CD4-positive, alpha-beta memory T cell (primary cell): ENCODE measurements around the gene NEGR1. TPM values are rescaled to one million over a fixed set of nuclear protein-coding genes. Genes with fewer than 3 reads are reported as not detected.

Source experiments
- CTCF ChIA-PET: fragments of 350-600 bp; sonication (Branson Sonifier 250); formaldehyde crosslinking; loops from one replicate; lab custom pipeline; 2021; ENCODE audit warnings: inconsistent platforms; ENCODE audit not compliant: partially characterized antibody; lab: Charles Lee
- POLR2A ChIA-PET: fragments of 350-600 bp; sonication (Branson Sonifier 250); formaldehyde crosslinking; loops from one replicate; lab custom pipeline; 2021; ENCODE audit not compliant: partially characterized antibody; lab: Charles Lee
- DNase-seq, 5 donors: peaks; one replicate each; pipeline versions ENCODE4 v3.0.0 to v3.0.0-alpha.2; 2020 to 2022; ENCODE audit warnings: mixed read lengths in 1 of 5
- H3K27ac ChIP-seq: one replicate; pipeline ENCODE4 v1.7.0; 2013; ENCODE audit warnings: low read depth, low read length
- H3K27me3 ChIP-seq: 2 replicates; pipeline ENCODE4 v1.7.0; 2013; ENCODE audit warnings: mild to moderate bottlenecking, low read length, moderate library complexity; ENCODE audit not compliant: insufficient read depth
- H3K36me3 ChIP-seq: 2 replicates; pipeline ENCODE4 v1.7.0; 2013; ENCODE audit warnings: mild to moderate bottlenecking, low read length, moderate library complexity; ENCODE audit not compliant: insufficient read depth
- H3K4me1 ChIP-seq: 2 replicates; pipeline ENCODE4 v1.7.0; 2013; ENCODE audit warnings: mild to moderate bottlenecking, low read length, moderate library complexity; ENCODE audit not compliant: insufficient read depth
- H3K4me3 ChIP-seq, 2 donors: one replicate each; pipeline ENCODE4 v1.7.0; 2013; ENCODE audit warnings: low read length in 2 of 2, mild to moderate bottlenecking in 1 of 2
- H3K9me3 ChIP-seq, 2 donors: one replicate each; pipeline ENCODE4 v1.7.0; 2013; ENCODE audit warnings: low read length in 2 of 2, control low read depth in 1 of 2; ENCODE audit not compliant: control insufficient read depth in 1 of 2
- H3K27ac Mint-ChIP-seq, 7 donors: one replicate each; pipeline ENCODE4 v1.8.0; 2020 to 2021; ENCODE audit warnings: mixed read lengths in 7 of 7, mild to moderate bottlenecking in 6 of 7, inconsistent platforms in 3 of 7, moderate library complexity in 3 of 7
- H3K27me3 Mint-ChIP-seq, 2 donors: one replicate each; pipeline ENCODE4 v1.8.0; 2020 to 2021; ENCODE audit warnings: mixed read lengths in 2 of 2
- H3K36me3 Mint-ChIP-seq, 2 donors: one replicate each; pipeline ENCODE4 v1.8.0; 2020 to 2021; ENCODE audit warnings: mixed read lengths in 2 of 2, inconsistent platforms in 1 of 2, mild to moderate bottlenecking in 1 of 2
- H3K4me1 Mint-ChIP-seq, 4 donors: one replicate each; pipeline ENCODE4 v1.8.0; 2020 to 2021; ENCODE audit warnings: mixed read lengths in 4 of 4, mild to moderate bottlenecking in 1 of 4
- H3K4me3 Mint-ChIP-seq, 8 donors: one replicate each; pipeline ENCODE4 v1.8.0; 2020 to 2021; ENCODE audit warnings: mixed read lengths in 8 of 8, mild to moderate bottlenecking in 7 of 8, moderate library complexity in 6 of 8, inconsistent platforms in 3 of 8
- H3K9me3 Mint-ChIP-seq, 8 donors: one replicate each; pipeline ENCODE4 v1.8.0; 2020 to 2021; ENCODE audit warnings: mixed read lengths in 8 of 8, mild to moderate bottlenecking in 5 of 8, inconsistent platforms in 3 of 8, moderate library complexity in 1 of 8
- intact Hi-C: fragments of 100-400 bp; cut with micrococcal nuclease; formaldehyde crosslinking; loops from one replicate; pipeline ENCODE4 v1.15.1; 2023
- polyA plus RNA-seq, 2 donors: library from polyadenylated mRNA; unstranded; fragments of 300-500 nt; fragmentation: Illumina TruSeq; gene quantifications; one replicate each; pipeline ENCODE4 v1.2.3, GENCODE V29; 2021
- total RNA-seq, 2 experiments: library from RNA; stranded (reverse); gene quantifications; one replicate each; pipeline ENCODE4 v1.2.3, GENCODE V29; 2021

The NEGR1 gene
- total and polyA plus RNA-seq, 4 experiments from 2014 or later = not detected

DNA sequence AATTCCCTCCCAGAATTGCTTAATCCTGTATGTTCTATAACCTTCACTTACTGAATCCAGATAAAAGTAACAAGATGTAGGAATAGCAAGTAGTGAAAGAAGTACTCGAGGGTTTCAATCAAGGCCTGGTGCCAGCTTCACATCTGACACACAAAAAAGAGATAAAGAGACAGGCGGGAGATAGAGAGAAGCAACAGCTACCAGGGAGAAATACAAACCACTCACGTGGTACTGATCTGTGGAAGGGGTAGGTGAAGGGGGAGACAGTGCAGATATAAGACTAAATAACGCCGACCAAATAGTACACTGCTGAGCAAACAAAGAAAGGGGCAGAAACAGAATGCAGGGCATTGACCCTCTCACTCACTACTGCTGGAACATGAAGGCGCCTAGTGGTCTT, 295.2 kb downstream of the NEGR1 start:
- CTCF ChIA-PET = no interaction called here
- no peaks in the 10 kb centered on the region for H3K9me3 ChIP-seq
- H3K27ac ChIP-seq = no peak overlapping the region
- H3K4me3 ChIP-seq = no peak overlapping the region
- Mint-ChIP-seq H3K4me3 (no peak overlapping the region), H3K27me3 (no peaks in the 10 kb centered on the region), H3K27ac (no peak overlapping the region), H3K9me3 (peaks cover 0 to 9% (median 2%) of the 10 kb centered on the region in 8 donors), H3K4me1 (no peaks in the 10 kb centered on the region), H3K36me3 (no peaks in the 10 kb centered on the region)
- intact Hi-C loops = no loop called here
- no peaks in the 10 kb centered on the region for H3K4me1 ChIP-seq
- H3K36me3 ChIP-seq = no peaks in the 10 kb centered on the region
- POLR2A ChIA-PET = no interaction called here
- DNase-seq = no peak
- no peaks in the 10 kb centered on the region for H3K27me3 ChIP-seq

DNA sequence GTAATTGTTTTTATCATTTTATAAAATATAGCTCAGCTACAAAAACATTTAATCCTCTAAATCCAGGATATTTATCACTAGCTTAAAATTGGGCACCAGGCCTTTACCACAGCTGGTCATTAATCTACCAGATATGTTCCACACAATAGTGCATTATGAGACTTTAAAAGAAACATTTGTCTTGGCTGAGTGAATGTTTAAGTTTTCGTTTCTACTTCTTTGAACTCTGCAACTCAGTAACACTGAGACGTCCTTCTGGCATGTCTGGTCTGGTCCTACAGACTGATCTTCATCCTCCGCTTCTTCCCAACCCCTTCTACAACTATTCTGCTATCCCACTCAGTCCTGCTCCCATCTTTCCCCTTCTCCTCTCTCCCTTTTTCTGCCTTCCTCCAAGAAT, 296.2 kb downstream of the NEGR1 start:
- H3K4me3 ChIP-seq = no peak overlapping the region
- no peaks in the 10 kb centered on the region for H3K36me3 Mint-ChIP-seq
- no peaks in the 10 kb centered on the region for H3K4me1 ChIP-seq
- no peak overlapping the region for H3K27ac ChIP-seq
- no peaks in the 10 kb centered on the region for H3K27me3 ChIP-seq
- intact Hi-C loops = no loop called here
- H3K9me3 ChIP-seq = no peaks in the 10 kb centered on the region
- no peak overlapping the region for H3K4me3 Mint-ChIP-seq
- POLR2A ChIA-PET = no interaction called here
- no peak for DNase-seq
- H3K4me1 Mint-ChIP-seq = no peaks in the 10 kb centered on the region
- H3K36me3 ChIP-seq = no peaks in the 10 kb centered on the region
- H3K27me3 Mint-ChIP-seq = no peaks in the 10 kb centered on the region
- CTCF ChIA-PET = no interaction called here
- peaks cover 0 to 9% (median 3%) of the 10 kb centered on the region in 8 donors for H3K9me3 Mint-ChIP-seq
- H3K27ac Mint-ChIP-seq = no peak overlapping the region

DNA sequence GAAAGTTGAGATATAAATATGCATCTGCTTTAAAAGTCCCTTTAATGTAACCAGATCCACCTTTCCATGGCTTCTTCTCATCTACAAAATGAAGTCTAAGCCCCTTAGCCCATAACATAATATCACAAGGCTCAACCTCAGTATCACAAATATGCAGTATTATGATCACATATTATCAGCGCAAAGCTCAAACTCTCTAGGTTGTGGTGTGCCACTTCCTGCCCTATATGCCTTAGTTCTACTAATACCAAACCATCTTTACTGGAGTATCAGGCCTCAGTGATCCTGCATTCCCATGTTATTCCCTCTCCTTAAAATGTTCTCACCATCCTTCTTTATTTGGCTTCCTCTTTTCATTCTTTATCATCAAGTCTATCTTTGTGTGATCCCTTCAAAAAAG, 301.8 kb downstream of the NEGR1 start:
- Mint-ChIP-seq H3K9me3 (peaks cover 0 to 8% (median 4%) of the 10 kb centered on the region in 8 donors), H3K4me1 (no peaks in the 10 kb centered on the region), H3K36me3 (no peaks in the 10 kb centered on the region), H3K27me3 (no peaks in the 10 kb centered on the region), H3K27ac (no peak overlapping the region), H3K4me3 (no peak overlapping the region)
- Histone ChIP-seq H3K27ac (no peak overlapping the region), H3K4me3 (no peak overlapping the region), H3K36me3 (no peaks in the 10 kb centered on the region), H3K9me3 (no peaks in the 10 kb centered on the region), H3K4me1 (no peaks in the 10 kb centered on the region), H3K27me3 (no peaks in the 10 kb centered on the region)
- CTCF ChIA-PET = no interaction called here
- no peak for DNase-seq
- intact Hi-C loops = no loop called here
- POLR2A ChIA-PET = no interaction called here

DNA sequence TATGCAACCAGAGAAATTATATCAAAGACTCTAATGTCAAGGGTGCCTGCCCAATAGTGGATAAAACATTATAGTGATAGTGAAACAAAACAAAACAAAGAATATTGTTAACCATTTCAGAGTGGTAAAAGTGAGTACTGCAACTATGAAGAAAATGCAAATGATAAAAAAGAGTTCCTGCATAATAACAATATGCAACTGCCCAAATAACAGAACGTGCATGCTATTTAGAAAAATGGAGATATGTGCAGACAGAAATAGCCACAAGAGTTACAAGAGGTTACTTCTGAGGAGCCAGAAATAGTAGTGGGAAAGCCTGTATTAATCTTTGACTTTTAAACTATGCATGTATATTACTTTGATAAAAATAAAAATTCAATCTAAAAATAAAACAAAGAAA, 302.5 kb downstream of the NEGR1 start:
- no peaks in the 10 kb centered on the region for H3K36me3 Mint-ChIP-seq
- POLR2A ChIA-PET = no interaction called here
- DNase-seq = no peak
- no peaks in the 10 kb centered on the region for H3K4me1 Mint-ChIP-seq
- CTCF ChIA-PET = no interaction called here
- Histone ChIP-seq H3K4me1 (no peaks in the 10 kb centered on the region), H3K9me3 (no peaks in the 10 kb centered on the region), H3K4me3 (no peak overlapping the region), H3K27ac (no peak overlapping the region), H3K27me3 (no peaks in the 10 kb centered on the region), H3K36me3 (no peaks in the 10 kb centered on the region)
- intact Hi-C loops = no loop called here
- no peak overlapping the region for H3K27ac Mint-ChIP-seq
- H3K27me3 Mint-ChIP-seq = no peaks in the 10 kb centered on the region
- H3K4me3 Mint-ChIP-seq = no peak overlapping the region
- peaks cover 0 to 8% (median 2%) of the 10 kb centered on the region in 8 donors for H3K9me3 Mint-ChIP-seq

DNA sequence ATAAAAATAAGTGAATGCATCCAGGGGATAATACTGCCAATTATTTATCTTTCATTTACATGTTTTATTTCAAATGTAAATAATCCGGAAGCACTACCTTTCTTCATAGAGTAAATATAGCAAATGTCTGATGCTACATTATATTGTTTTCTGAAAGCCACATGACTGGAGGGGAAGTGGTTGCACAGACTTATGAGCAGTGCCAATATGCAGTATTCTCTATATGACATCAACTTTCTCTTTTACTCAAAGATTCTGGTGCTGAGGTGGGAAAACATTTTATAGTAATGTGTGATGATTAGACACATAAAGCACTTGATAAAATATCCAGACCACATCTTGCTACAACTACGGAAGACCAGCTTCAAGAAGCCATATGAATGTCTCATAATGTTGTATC, 314.7 kb downstream of the NEGR1 start:
- H3K36me3 ChIP-seq = no peaks in the 10 kb centered on the region
- H3K27me3 ChIP-seq = no peaks in the 10 kb centered on the region
- no peaks in the 10 kb centered on the region for H3K4me1 Mint-ChIP-seq
- ChIA-PET POLR2A (no interaction called here), CTCF (no interaction called here)
- no peaks in the 10 kb centered on the region for H3K27me3 Mint-ChIP-seq
- no peak overlapping the region for H3K4me3 Mint-ChIP-seq
- H3K4me3 ChIP-seq = no peak overlapping the region
- no peak overlapping the region for H3K27ac ChIP-seq
- peaks cover 0 to 8% (median 5%) of the 10 kb centered on the region in 8 donors for H3K9me3 Mint-ChIP-seq
- H3K27ac Mint-ChIP-seq = no peak overlapping the region
- no peaks in the 10 kb centered on the region for H3K4me1 ChIP-seq
- H3K9me3 ChIP-seq = no peaks in the 10 kb centered on the region
- H3K36me3 Mint-ChIP-seq = no peaks in the 10 kb centered on the region
- no peak for DNase-seq
- intact Hi-C loops = no loop called here

DNA sequence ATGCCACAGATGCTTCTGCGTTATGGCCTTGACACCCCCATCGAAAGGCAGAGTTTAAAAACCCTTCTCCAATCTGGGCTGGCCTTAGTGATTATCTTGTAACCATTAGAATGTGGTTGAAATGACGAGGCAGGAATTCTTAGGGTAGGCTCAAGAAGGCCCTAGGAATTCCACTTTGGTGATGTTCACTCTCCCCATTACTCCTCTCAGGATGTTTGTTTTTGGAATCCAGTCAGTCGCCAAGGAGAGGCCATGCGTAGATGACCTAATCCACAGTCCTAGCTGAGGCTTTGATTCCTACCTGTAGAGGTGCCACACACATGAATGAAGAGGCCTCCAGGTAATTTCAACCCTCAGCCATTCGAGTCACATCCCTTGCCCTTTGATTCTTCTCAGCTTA, 318.2 kb downstream of the NEGR1 start:
- H3K9me3 Mint-ChIP-seq = peaks cover 0 to 8% (median 3%) of the 10 kb centered on the region in 8 donors
- no peaks in the 10 kb centered on the region for H3K36me3 Mint-ChIP-seq
- no peaks in the 10 kb centered on the region for H3K27me3 Mint-ChIP-seq
- intact Hi-C loops = no loop called here
- no peaks in the 10 kb centered on the region for H3K4me1 Mint-ChIP-seq
- no peak for DNase-seq
- no peaks in the 10 kb centered on the region for H3K4me1 ChIP-seq
- no peaks in the 10 kb centered on the region for H3K36me3 ChIP-seq
- no peak overlapping the region for H3K4me3 Mint-ChIP-seq
- ChIA-PET POLR2A (no interaction called here), CTCF (no interaction called here)
- no peak overlapping the region for H3K27ac Mint-ChIP-seq
- H3K9me3 ChIP-seq = no peaks in the 10 kb centered on the region
- no peaks in the 10 kb centered on the region for H3K27me3 ChIP-seq
- H3K4me3 ChIP-seq = no peak overlapping the region
- no peak overlapping the region for H3K27ac ChIP-seq

DNA sequence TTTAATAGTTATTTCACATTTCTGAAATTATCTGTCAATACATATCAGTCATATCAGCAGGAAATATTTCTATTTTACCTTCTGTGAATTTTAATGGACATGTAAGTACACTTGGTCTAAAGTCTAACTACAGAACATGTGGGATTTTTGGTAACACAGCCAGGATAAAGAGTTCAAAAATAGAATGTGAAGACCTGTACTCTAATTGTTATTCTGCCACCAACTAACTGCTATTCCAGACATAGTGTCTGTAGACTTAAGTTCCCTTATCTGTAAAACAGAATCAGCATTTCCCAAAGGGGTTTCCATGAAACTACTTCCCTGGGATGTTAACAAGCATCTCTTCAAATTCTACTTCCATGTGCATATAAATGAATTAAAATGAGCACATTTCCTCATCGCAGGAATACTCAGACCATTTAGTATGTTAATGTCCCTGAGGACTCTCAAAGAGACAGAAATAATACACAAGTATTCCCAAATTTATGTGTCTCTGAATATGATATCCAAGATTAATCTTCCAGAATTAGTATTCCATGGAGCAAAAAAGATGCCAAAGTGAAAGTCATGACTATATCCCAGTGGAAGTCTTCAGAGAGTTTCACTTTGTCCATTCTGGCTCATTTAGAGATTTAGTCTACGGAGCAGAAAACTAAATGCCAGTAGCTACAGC, 325.6 kb downstream of the NEGR1 start:
- Histone ChIP-seq H3K36me3 (no peaks in the 10 kb centered on the region), H3K27me3 (no peaks in the 10 kb centered on the region), H3K4me1 (no peaks in the 10 kb centered on the region), H3K27ac (no peak overlapping the region), H3K4me3 (no peak overlapping the region), H3K9me3 (no peaks in the 10 kb centered on the region)
- Mint-ChIP-seq H3K27ac (no peak overlapping the region), H3K36me3 (no peaks in the 10 kb centered on the region), H3K4me1 (no peaks in the 10 kb centered on the region), H3K4me3 (no peak overlapping the region), H3K27me3 (no peaks in the 10 kb centered on the region), H3K9me3 (peaks cover 0 to 8% (median 4%) of the 10 kb centered on the region in 8 donors)
- intact Hi-C loops = no loop called here
- ChIA-PET CTCF (no interaction called here), POLR2A (no interaction called here)
- no peak for DNase-seq
